ENCODE data around the gene MSRB1. TPM values are rescaled to one million over a fixed set of nuclear protein-coding genes. Genes with fewer than 3 reads are reported as not detected.

MSRB1 gene
- total RNA-seq, 1 experiment from 2014 or later = 49.4 TPM

GRCh38 chr16:1919327-1919998 is 23.5 kb downstream of the MSRB1 start:
- POLR2A ChIA-PET (ENCODE audit: unreplicated experiment) = no interaction called here
- Histone ChIP-seq H3K4me2 (no peak overlapping the region), H3K9me3 (ENCODE audit: insufficient read depth, low read depth) (no peaks in the 10 kb centered on the region), H3K4me1 (replicated peaks; ENCODE audit: insufficient read depth) (peaks cover 16% of the 10 kb centered on the region), H4K20me1 (ENCODE audit: insufficient read depth) (no peaks in the 10 kb centered on the region), H3K4me3 (no peak overlapping the region), H3K27ac (no peak overlapping the region), H3K36me3 (ENCODE audit: low read depth) (no peaks in the 10 kb centered on the region), H3K9me2 (ENCODE audit: insufficient read depth) (no peaks in the 10 kb centered on the region), H3K27me3 (ENCODE audit: insufficient read depth, low read depth) (peaks cover 35% of the 10 kb centered on the region; the same call in 1 of the 2 replicates), H3F3A (ENCODE audit: insufficient read depth, low read depth) (peaks cover 20% of the 10 kb centered on the region; the same call in 1 of the 2 replicates), H3K79me2 (ENCODE audit: low read depth) (no peaks in the 10 kb centered on the region), H2AFZ (no peak overlapping the region)
- TF ChIP-seq CTCF (conservative IDR thresholded peaks at IDR 0.05) = no peak
- TF ChIP-seq EZH2 (IDR thresholded peaks at IDR 0.05; ENCODE audit: low read depth) = no peak
- no peak for DNase-seq
- CTCF ChIA-PET = no interaction called here
- intact Hi-C loops (cut with micrococcal nuclease; ENCODE audit: unreplicated experiment) = no loop called here
- no TSS peak for BruUV-seq (replicated peaks)

GRCh38 chr16:1918351-1919326 is 24.4 kb downstream of the MSRB1 start, which contains the start of gene HS3ST6:
Gene HS3ST6, minus strand, starts transcription at chr16:1918415. Its CDS starts 92 bp downstream, at chr16:1918323.
- H3K4me3 ChIP-seq = no peak within 1 kb of the TSS
- intact Hi-C loops (cut with micrococcal nuclease; ENCODE audit: unreplicated experiment) = no loop called here
- H4K20me1 ChIP-seq (ENCODE audit: insufficient read depth) = no peaks in the 10 kb centered on the region
- peaks cover 12% of the 10 kb centered on the region; the same call in 1 of the 2 replicates for H3F3A ChIP-seq (ENCODE audit: insufficient read depth, low read depth)
- DNase-seq = no peak
- peaks cover 35% of the 10 kb centered on the region; the same call in 1 of the 2 replicates for H3K27me3 ChIP-seq (ENCODE audit: insufficient read depth, low read depth)
- H3K4me2 ChIP-seq = no peak within 1 kb of the TSS
- CTCF ChIA-PET = no interaction called here
- H3K9me3 ChIP-seq (ENCODE audit: insufficient read depth, low read depth) = no peaks in the 10 kb centered on the region
- no peaks in the 10 kb centered on the region for H3K36me3 ChIP-seq (ENCODE audit: low read depth)
- no peak within 1 kb of the TSS for H3K27ac ChIP-seq
- no peaks in the 10 kb centered on the region for H3K79me2 ChIP-seq (ENCODE audit: low read depth)
- TF ChIP-seq EZH2 (IDR thresholded peaks at IDR 0.05; ENCODE audit: low read depth) (no peak), CTCF (conservative IDR thresholded peaks at IDR 0.05) (no peak)
- POLR2A ChIA-PET (ENCODE audit: unreplicated experiment) = no interaction called here
- H3K9me2 ChIP-seq (ENCODE audit: insufficient read depth) = no peaks in the 10 kb centered on the region
- BruUV-seq (replicated peaks) = no TSS peak
- H3K4me1 ChIP-seq (replicated peaks; ENCODE audit: insufficient read depth) = peaks cover 16% of the 10 kb centered on the region
- H2AFZ ChIP-seq = no peak within 1 kb of the TSS

- Histone ChIP-seq H2AFZ (no peak overlapping the region), H3K4me1 (replicated peaks; ENCODE audit: insufficient read depth) (peaks cover 16% of the 10 kb centered on the region), H3F3A (ENCODE audit: insufficient read depth, low read depth) (peaks cover 9% of the 10 kb centered on the region; the same call in 1 of the 2 replicates), H3K9me2 (ENCODE audit: insufficient read depth) (no peaks in the 10 kb centered on the region), H3K36me3 (ENCODE audit: low read depth) (no peaks in the 10 kb centered on the region), H3K9me3 (ENCODE audit: insufficient read depth, low read depth) (no peaks in the 10 kb centered on the region), H3K27ac (no peak overlapping the region), H3K4me2 (no peak overlapping the region), H4K20me1 (ENCODE audit: insufficient read depth) (no peaks in the 10 kb centered on the region), H3K4me3 (no peak overlapping the region), H3K79me2 (ENCODE audit: low read depth) (no peaks in the 10 kb centered on the region), H3K27me3 (ENCODE audit: insufficient read depth, low read depth) (peaks cover 35% of the 10 kb centered on the region; the same call in 1 of the 2 replicates)
- no peak for TF ChIP-seq CTCF (conservative IDR thresholded peaks at IDR 0.05)
- TF ChIP-seq EZH2 (IDR thresholded peaks at IDR 0.05; ENCODE audit: low read depth) = no peak
- CTCF ChIA-PET = no interaction called here
- POLR2A ChIA-PET (ENCODE audit: unreplicated experiment) = no interaction called here
- DNase-seq = no peak
- BruUV-seq (replicated peaks) = no TSS peak
- intact Hi-C loops (cut with micrococcal nuclease; ENCODE audit: unreplicated experiment) = no loop called here
Measured at GRCh38 chr16:1917665-1918350, 25.2 kb downstream of the MSRB1 start.

Data from PC-9 (cell line).